ENCODE data around the gene UGP2. TPM values are rescaled to one million over a fixed set of nuclear protein-coding genes. Genes with fewer than 3 reads are reported as not detected.

UGP2 gene
- total RNA-seq, 4 donors from 2014 or later = 85.4 to 125 (median 106) TPM

- no peak for TF ChIP-seq POLR2A (IDR thresholded peaks at IDR 0.05)
- TF ChIP-seq CTCF (IDR thresholded peaks at IDR 0.05) = no peak
- Histone ChIP-seq H3K4me1 (no peaks in the 10 kb centered on the region), H3K4me3 (no peak overlapping the region), H3K36me3 (peaks cover 0 to 30% (median 0%) of the 10 kb centered on the region in 3 donors), H3K9me3 (no peaks in the 10 kb centered on the region), H3K27ac (no peak overlapping the region), H3K27me3 (no peaks in the 10 kb centered on the region)
- DNase-seq = no peak
Observed at GRCh38 chr2:63880625-63881024, 38.9 kb downstream of the UGP2 start.

GRCh38 chr2:63881205-63881604, 39.5 kb downstream of the UGP2 start:
- Histone ChIP-seq H3K27me3 (no peaks in the 10 kb centered on the region), H3K27ac (no peak overlapping the region), H3K4me3 (no peak overlapping the region), H3K9me3 (no peaks in the 10 kb centered on the region), H3K4me1 (no peaks in the 10 kb centered on the region), H3K36me3 (peaks cover 0 to 35% (median 0%) of the 10 kb centered on the region in 3 donors)
- TF ChIP-seq CTCF (IDR thresholded peaks at IDR 0.05) (no peak), POLR2A (IDR thresholded peaks at IDR 0.05) (no peak)
- DNase-seq = no peak

- peaks cover 0 to 49% (median 0%) of the 10 kb centered on the region in 3 donors for H3K36me3 ChIP-seq
Observed at GRCh38 chr2:63882395-63883105, 40.9 kb downstream of the UGP2 start.

GRCh38 chr2:63886445-63886844, 44.7 kb downstream of the UGP2 start:
- Histone ChIP-seq H3K36me3 (peaks cover 0 to 83% (median 0%) of the 10 kb centered on the region in 3 donors), H3K27ac (no peak overlapping the region), H3K4me1 (no peaks in the 10 kb centered on the region), H3K4me3 (no peak overlapping the region), H3K9me3 (no peaks in the 10 kb centered on the region), H3K27me3 (no peaks in the 10 kb centered on the region)
- no peak for TF ChIP-seq POLR2A (IDR thresholded peaks at IDR 0.05)
- no peak for TF ChIP-seq CTCF (IDR thresholded peaks at IDR 0.05)
- DNase-seq = no peak

More at GRCh38 chr2:63882395-63883105, 40.9 kb downstream of the UGP2 start:
- Histone ChIP-seq H3K27me3 (no peaks in the 10 kb centered on the region), H3K9me3 (no peaks in the 10 kb centered on the region), H3K4me3 (no peak overlapping the region), H3K27ac (no peak overlapping the region), H3K4me1 (no peaks in the 10 kb centered on the region)
- TF ChIP-seq POLR2A (IDR thresholded peaks at IDR 0.05) (no peak), CTCF (IDR thresholded peaks at IDR 0.05) (no peak)
- DNase-seq = no peak

- no peak for DNase-seq
- Histone ChIP-seq H3K27ac (no peak overlapping the region), H3K27me3 (no peaks in the 10 kb centered on the region), H3K36me3 (peaks cover 0 to 89% (median 0%) of the 10 kb centered on the region in 3 donors), H3K4me1 (no peaks in the 10 kb centered on the region), H3K9me3 (no peaks in the 10 kb centered on the region), H3K4me3 (no peak overlapping the region)
- TF ChIP-seq CTCF (IDR thresholded peaks at IDR 0.05) (no peak), POLR2A (IDR thresholded peaks at IDR 0.05) (no peak)
Observed at GRCh38 chr2:63888053-63888452, 46.4 kb downstream of the UGP2 start.

Measured in Peyer's patch (tissue), 4 donors.